Epithelial cell of proximal tubule (primary cell): ENCODE results near the gene SUSD1. TPM values are rescaled to one million over a fixed set of nuclear protein-coding genes. Genes with fewer than 3 reads are reported as not detected.
A peak's percentile ranks its signal among the peaks of the same experiment; 100 is the strongest.

Experiments
- DNase-seq: peaks from one replicate; pipeline ENCODE4 v3.0.0-alpha.2; 2011; ENCODE audit warnings: low read depth
- H3K4me3 ChIP-seq: 2 replicates; pipeline ENCODE4 v1.5.1; 2011; ENCODE audit warnings: low read depth, mild to moderate bottlenecking, low read length
- total RNA-seq: library from RNA; depleted of rRNA; stranded (reverse); fragments of >200 nt; gene quantifications from 2 replicates; pipeline ENCODE4 v1.2.3, GENCODE V29; 2015
- TF ChIP-seq, protein P1 (sequence below): conservative IDR thresholded peaks from 2 replicates; pipeline ENCODE4 v1.5.1; 2012; ENCODE audit warnings: low read depth, mild to moderate bottlenecking, low read length

Gene SUSD1
- total RNA-seq, 1 donor from 2014 or later = 37.4 TPM

DNA sequence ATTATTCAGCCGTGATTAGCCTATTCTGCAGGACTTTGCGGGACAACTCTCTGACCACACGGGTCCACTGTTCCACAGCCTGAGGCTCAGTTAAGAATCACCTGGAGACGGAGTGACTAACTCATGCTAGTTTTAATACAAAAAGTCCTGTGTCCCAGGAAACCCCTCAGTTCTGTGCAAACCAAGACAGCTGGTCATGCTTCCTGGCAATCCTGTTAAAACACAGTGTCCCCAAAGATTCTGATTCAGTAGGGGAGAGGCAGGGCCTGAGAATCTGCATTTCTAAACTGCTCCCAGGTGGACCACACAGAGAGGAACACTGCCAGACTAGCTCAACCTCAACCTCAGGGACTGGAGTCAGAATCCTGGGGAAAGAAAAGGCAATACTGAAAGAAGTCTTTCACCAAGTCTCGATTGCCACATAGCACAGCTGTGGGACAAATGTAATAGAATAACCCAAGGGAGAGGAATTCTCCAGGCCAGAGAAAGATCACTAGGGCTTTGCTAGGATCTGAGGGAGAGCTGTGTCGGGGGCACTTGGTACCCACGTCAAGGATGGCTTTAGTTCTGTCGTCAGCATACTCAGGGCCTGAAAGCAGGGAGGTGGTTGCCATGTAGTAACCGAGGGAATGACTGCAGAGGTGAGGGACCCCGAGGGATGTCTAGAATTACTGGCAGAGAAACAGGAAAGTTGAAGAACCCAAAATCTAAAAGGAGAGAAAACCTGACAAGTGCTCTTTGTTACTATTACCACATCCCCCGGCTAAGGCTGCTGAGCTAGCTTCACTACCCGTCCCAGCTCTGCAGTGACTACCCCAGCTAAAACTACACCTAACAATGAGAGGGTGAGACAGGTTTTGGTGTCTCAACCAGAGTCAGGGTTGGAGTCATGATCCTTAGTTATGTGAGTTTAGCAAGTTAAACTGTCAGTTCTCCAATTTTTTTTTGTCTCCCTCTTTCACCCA lies 8.6 kb downstream of the SUSD1 start:
- peak; percentile 57 for DNase-seq

DNA sequence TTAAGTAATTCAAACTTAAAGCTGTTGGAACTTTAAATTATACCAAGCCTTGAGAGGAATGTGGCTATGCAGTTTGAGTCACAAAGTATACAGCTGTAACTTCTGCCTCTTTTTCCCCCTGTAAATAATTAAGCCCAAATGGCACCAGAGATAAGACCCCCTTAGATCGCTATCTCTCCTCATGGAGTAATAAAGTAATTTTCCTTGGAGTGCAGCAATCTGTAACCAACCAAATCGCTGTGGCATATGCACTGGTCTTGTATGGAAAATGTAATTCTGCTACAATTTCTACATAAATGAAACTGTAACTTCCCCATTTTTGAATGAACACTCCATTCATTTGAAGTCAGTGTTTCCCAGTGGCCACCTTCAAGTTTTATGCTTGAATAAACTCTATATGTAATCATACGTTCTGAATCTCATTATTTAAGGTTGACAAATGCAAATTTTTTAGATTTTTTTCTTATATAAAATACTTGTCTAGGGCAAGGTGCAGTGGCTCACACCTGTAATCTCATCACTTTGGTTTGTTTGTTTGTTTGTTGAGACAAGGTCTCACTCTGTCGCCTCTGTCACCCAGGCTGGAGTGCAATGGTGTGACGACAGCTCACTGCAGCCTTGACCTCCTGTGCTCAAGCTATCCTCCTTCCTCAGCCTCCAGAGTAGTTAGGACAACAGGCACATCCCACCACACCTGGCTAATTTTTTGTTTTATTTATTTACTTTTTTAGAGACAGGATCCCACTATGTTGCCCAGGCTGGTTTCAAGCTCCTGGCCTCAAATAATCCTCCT lies 12.3 kb downstream of the SUSD1 start:
- H3K4me3 ChIP-seq = no peak overlapping the region
- no peak for DNase-seq
- TF ChIP-seq, protein P1, sequence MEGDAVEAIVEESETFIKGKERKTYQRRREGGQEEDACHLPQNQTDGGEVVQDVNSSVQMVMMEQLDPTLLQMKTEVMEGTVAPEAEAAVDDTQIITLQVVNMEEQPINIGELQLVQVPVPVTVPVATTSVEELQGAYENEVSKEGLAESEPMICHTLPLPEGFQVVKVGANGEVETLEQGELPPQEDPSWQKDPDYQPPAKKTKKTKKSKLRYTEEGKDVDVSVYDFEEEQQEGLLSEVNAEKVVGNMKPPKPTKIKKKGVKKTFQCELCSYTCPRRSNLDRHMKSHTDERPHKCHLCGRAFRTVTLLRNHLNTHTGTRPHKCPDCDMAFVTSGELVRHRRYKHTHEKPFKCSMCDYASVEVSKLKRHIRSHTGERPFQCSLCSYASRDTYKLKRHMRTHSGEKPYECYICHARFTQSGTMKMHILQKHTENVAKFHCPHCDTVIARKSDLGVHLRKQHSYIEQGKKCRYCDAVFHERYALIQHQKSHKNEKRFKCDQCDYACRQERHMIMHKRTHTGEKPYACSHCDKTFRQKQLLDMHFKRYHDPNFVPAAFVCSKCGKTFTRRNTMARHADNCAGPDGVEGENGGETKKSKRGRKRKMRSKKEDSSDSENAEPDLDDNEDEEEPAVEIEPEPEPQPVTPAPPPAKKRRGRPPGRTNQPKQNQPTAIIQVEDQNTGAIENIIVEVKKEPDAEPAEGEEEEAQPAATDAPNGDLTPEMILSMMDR = no peak

More for the DNA sequence above, 8.6 kb downstream of the SUSD1 start:
- no peak overlapping the region for H3K4me3 ChIP-seq
- TF ChIP-seq, protein P1 = peak; percentile 63

DNA sequence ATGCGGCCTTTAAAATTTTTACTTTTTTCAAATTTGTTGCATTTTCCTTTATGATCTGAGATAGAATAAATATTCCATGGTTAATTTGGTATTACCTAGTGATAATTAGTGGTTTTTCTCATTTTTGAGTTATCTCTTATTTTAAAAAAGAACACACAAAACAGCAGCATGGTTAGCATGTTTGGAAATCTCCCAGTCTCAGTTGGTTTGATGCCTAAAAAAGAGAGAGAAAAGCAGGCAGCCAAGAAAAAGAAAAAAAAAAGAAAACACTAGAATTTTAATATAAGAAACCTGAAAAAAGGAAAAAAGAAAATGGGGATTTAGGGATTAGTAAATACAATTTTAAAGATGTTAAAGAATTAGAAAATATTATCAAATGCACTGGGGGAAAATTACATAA lies 15.3 kb downstream of the SUSD1 start:
- DNase-seq = no peak
- TF ChIP-seq, protein P1 = no peak
- H3K4me3 ChIP-seq = no peak overlapping the region

DNA sequence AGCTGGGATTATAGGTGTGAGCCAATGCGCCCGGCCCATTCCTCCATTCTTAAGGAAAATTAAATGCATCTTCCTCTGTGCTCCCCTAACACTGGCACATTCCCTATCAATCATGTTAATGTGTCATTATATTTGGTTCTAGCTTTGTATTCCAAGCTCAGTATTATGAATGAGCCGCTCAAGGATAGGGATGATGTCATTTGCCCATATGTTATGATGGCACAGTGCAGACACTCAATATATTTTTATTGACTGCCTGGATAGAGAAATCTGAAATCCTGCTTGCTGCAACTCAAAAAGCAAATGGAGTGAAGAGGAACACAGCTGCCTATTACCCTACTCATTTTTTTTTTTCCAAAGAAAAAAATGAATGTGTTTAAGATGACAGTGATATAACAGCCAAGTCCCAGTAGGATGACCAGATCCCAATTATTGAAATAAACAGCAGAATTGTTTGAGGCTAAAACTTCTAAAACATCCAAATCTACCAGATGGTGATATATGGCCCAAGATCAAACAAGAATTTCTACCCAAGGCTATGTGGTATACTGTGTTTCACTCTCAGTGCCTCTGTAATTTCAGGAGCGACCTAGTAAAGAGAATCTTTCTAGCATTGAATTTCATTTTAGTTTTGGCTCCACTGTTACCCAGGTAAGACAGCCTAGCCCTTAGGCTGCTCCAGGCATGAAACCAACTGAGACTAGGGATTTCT lies 16.3 kb downstream of the SUSD1 start:
- no peak for DNase-seq
- TF ChIP-seq, protein P1 = no peak
- no peak overlapping the region for H3K4me3 ChIP-seq

DNA sequence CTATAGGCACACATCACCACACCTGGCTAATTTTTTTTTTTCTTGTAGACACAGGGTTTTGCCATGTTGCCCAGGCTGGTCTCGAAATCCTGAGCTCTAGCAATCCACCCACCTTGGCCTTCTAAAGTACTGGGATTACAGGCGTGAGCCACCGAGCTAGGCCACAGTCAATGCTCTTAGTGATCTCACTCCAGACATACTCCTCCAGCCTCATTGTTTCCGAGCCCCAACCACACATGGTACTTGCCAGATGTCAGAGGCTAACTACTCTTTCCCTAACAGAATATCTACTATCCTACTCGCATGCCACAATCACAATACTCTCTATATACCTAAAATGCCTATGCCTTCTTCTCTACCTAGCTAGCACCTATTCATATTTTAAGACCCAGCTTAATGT lies 17.1 kb downstream of the SUSD1 start:
- TF ChIP-seq, protein P1 = no peak
- H3K4me3 ChIP-seq = no peak overlapping the region
- DNase-seq = no peak

GRCh38 chr9:112157087-112157486 lies 18.0 kb downstream of the SUSD1 start:
- TF ChIP-seq, protein P1 = no peak

More at GRCh38 chr9:112157087-112157486, 18.0 kb downstream of the SUSD1 start:
- H3K4me3 ChIP-seq = no peak overlapping the region
- DNase-seq = no peak
